HG02870 (cell line): ENCODE results near the gene FUT7.

ENCODE experiments used
- ATAC-seq: cut with Tn5 transposase; IDR thresholded peaks from one replicate; pipeline ENCODE4 v1.9.1; 2021; ENCODE audit warnings: mild to moderate bottlenecking, moderate library complexity; ENCODE audit not compliant: unreplicated experiment

The FUT7 gene

DNA sequence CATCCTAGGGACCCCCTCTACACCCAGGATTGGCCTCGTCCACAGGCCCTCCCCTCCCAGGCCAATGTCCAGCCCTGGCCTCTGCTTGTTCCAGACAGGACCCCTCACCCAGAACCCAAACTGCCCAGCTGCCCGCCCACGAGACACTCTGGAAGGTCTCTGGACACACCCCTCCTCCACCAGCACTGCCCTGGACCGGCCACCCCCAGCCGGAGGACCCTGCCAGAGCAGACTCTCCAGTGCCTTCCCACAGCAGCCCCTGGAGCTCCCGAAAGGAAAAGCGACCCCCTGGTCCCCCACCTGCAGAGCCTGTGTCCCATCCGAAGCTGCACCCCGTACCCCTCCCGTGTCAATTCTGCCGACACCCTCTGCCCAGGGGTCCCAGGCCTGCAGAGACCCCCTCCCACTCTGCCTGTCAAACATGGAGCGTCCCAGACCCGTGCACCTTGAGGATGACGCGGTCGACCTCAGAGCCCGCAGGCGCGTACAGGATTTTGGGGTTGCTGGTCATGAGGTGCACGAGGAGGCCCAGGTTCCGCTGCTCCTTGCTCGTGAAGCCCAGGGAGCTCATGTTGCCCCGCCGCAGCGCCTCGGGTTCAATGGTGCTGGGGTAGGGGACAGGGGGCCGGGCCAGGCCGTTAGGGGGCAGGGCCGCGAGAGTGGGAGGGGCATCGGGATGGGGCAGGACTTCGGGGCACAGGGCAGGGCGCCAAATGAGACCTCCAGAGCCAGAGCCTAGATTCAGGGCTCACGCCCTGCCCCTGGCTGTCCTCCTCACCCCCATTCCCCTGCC is 11.8 kb downstream of the FUT7 start:
- no peak for ATAC-seq

DNA sequence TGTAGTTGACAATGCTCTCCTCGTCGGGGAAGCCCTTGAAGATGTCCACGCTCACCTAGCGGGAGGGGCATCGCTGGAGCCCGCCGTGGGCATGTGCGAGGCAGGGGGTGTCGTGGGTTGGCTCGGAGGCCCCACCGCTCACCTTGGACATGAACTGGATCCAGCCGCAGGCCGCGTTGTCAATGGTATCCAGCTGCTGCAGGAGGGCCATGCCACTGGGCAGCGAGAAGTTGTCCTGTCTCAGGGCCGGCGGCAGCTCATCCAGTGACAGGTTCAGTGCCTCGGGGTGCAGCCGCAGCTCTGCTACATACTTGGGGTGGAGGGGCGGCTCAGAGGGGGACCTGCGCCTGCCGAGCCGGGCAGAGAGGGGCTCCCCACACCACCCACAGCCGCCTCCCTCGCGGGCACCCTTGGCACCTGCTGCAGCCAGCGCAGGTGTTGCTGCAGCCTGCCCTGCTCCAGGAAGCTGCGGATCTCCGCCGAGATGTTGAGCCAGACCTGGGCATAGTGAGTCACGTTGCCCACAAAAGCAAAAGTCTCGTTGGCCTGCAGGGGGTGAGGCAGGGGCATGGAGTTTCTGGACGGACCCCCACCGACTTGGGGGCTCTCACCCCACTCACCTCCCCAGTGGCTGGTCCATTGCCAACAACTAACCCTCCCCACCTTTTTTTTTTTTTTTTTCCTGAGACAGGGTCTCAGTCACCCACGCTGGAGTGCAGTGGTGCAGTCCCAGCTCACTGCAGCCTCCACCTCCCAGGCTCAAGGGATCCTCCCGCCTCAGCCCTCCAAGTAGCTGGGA is 12.9 kb downstream of the FUT7 start:
- ATAC-seq = no peak

- no peak for ATAC-seq
Observed at GRCh38 chr9:137017791-137018497, 13.9 kb downstream of the FUT7 start.

DNA sequence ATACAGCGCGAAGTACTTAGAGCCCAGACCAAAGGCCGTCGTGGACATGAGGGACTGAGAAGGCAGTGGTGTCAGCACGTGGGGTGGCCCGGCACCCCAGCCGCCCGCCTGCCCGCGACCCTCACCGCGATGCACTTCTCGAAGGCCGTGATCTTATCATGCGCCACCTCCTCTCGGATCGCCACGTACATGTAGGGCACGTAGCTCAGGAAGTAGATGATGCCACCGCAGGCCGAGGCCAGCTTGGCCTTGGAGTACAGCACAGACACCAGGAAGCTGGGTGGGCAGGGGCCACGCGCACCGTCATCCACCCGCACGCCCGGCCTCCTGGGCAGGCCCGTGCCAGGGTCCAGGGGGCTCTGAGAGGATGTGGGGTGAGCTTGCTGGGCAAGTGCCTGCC is 14.8 kb downstream of the FUT7 start:
- no peak for ATAC-seq

GRCh38 chr9:137016436-137016835 is 15.5 kb downstream of the FUT7 start:
- ATAC-seq = no peak

DNA sequence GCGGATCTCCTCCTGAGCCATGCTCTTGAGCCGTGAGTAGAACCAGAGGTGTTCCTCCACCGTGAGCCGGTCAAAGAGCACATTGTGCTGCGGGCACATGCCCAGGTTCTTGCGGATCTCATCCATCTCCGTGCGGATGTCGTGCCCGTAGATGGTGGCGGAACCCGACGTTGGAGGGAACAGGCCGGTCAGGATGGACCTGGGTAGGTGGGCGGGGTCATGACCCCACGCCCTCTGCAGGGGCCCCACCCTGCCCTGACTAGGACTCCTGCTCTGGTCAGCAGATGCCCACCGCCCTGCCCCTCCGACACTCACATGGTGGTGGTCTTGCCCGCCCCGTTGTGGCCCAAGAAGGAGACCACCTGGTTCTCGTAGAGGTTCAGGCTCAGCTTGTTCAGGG is 15.9 kb downstream of the FUT7 start:
- no peak for ATAC-seq

- no peak for ATAC-seq
Observed at GRCh38 chr9:137015540-137015930, 16.4 kb downstream of the FUT7 start.

GRCh38 chr9:137014776-137015539 is 16.9 kb downstream of the FUT7 start:
- no peak for ATAC-seq

GRCh38 chr9:137014166-137014565 is 17.7 kb downstream of the FUT7 start:
- no peak for ATAC-seq

GRCh38 chr9:137013571-137013940 is 18.3 kb downstream of the FUT7 start:
- ATAC-seq = no peak

DNA sequence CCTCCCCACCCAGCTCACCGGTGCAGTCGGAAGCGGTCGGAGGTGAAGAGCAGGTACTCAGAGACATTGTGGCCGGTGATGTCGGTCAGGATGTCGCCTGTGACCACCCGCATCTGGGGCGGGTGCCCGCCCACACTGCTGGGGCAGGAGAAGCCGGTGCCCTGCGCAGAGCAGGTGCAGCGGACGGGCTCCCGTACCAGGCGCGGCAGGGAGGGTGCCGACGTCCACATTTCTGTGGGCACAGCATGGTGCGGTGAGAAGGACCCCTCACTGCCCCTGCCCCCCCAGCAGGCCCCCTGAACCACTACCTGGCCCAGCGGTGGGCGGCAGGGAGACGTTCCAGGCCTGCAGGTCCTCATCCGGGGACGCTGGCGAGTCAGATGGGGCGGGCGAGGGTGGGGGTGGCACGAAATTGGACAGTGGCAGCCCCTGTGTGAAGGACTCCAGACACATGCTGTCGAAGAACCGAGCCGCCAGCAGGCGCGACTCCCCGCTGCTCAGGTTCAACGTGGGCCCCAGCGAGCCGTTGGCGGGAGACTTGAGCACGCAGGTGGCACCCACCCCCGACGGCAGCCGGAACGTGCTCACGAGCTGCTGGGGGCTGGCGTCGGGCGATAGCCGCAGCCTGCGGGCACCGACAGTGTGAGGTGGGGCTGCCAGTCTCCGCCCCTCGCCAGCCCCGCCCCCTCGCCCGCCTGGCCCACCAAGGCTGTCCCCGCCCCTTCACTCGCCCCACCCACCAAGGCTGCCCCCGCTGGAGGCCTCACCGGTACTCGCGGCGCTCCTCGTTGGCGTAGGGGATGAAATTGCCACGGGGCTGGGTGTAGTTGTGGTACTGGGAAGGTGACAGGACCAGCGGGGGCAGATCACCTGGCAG is 19.0 kb downstream of the FUT7 start:
- ATAC-seq = no peak

DNA sequence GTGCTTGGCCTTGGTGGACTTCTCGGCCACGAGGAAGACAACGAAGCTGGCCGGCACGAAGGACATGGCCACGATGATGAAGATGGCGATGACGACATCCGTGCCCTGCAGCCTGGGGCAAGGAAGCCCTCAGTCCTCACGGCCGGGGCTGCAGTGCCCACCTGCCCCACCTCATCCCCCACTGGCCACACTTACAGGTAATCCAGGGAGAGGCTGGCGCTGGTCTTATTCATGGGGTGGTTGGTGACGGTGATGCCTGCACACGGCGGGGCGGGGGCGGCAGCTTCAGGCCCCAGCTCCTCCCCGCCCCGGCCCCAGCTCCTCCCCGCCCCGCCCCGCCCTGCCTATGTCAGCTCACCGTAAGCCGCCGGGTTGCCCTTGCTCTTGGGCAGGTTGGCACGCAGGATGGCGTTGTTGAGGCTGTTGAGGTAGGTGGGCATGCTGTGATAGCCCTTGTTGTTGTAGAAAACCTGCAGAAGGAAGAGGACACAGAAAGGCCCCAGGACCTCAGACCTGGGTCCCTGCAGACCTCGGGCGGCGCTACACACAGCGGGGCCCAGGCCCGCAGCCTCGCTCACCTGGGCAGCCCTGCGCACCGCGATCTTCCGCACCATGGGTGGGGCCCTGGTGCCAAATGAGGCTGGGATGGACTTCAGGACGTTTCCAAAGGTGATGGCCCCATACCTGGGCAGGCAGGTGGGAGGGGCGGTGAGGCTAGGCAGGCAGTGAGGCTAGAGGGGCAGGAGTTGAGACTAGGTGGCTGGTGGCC is 19.8 kb downstream of the FUT7 start:
- ATAC-seq = no peak

GRCh38 chr9:137011156-137011555 is 20.7 kb downstream of the FUT7 start:
- ATAC-seq = no peak

DNA sequence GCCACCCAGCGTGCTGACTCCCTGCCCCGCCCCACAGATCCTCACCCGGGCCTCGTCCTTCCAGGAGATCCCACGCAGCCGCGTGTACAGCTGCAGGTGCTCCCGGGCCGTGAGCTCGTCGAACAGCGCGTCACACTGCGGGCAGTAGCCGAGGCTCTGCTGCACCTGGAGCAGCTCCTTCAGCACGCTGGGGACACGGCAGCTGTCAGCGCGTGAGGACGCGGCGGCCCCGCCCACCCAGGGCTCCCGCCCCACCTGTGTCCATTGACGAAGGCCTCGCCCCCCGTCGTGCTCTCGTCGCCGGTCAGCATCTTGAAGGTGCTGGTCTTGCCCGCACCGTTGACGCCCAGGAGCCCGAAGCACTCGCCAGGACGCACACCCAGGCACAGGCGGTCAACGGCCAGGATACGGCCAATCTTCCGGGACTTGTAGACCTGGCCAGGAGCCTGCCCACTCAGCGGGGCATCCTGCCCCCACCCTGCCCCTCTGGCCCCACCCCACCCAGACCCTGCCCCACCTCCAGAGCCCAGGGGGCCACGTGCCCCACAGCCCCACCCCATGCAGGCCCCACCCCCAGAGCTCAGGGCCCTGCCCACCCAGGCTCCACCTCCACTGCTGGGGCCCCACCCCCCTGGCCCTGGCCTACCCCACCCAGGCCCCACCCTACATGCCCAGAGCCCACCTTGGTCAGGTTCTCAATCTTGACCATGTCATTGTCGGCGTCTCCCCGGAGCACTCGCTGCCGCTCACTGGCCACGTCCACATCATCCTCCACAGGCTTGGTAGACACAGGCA is 21.8 kb downstream of the FUT7 start:
- ATAC-seq = no peak

DNA sequence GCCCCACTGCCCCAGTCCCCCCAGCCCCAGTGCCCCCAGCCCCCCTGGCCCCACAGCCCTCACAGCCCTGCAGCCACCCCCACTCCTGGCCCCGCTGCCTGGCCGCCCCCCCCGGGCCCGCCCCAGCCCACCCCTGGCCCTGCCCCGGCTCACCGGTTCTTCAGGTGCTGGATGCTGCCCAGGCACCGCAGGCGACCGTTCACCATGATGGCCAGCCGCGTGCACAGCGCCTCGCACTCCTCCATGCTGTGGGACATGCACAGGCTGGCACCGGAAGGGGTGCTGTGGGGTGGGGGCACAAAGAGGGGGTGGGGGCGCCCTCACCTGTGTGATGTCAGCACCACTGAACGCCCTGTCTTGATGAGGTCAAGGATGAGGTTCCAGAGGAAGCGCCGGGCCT is 22.7 kb downstream of the FUT7 start:
- no peak for ATAC-seq

- ATAC-seq = no peak
Observed at GRCh38 chr9:137008312-137008711, 23.6 kb downstream of the FUT7 start.

GRCh38 chr9:137007816-137008270 is 24.0 kb downstream of the FUT7 start:
- no peak for ATAC-seq

GRCh38 chr9:137007108-137007815 is 24.6 kb downstream of the FUT7 start:
- no peak for ATAC-seq
